NCI-H1930 (cell line): ENCODE measurements around the gene IL1R2.

ENCODE experiments used
- DNase-seq, 2 experiments: peaks; one replicate each; lab custom pipeline; 2025; lab: John Stamatoyannopoulos, UW

Gene IL1R2, protein sequence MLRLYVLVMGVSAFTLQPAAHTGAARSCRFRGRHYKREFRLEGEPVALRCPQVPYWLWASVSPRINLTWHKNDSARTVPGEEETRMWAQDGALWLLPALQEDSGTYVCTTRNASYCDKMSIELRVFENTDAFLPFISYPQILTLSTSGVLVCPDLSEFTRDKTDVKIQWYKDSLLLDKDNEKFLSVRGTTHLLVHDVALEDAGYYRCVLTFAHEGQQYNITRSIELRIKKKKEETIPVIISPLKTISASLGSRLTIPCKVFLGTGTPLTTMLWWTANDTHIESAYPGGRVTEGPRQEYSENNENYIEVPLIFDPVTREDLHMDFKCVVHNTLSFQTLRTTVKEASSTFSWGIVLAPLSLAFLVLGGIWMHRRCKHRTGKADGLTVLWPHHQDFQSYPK

DNA sequence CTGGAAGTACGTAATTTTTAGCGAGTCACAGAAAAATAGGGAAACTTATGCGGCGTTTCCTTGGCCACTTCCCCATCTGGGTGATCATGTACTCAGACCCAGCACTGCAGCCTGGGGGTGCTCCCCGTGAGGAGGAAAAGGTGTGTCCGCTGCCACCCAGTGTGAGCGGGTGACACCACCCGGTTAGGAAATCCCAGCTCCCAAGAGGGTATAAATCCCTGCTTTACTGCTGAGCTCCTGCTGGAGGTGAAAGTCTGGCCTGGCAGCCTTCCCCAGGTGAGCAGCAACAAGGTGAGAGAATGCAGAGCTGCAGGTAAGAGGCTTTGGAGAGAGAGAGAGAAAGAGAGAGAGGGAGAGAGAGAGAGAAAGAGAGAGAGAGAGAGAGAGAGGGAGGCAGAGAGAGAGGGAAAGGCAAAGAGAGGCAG lies at the start of gene IL1R2:
Gene IL1R2, plus strand, starts transcription at position 240 of the 425 bp plus-strand sequence. CDS start 16,616 bp downstream, outside the sequence.
- DNase-seq: no peak

DNA sequence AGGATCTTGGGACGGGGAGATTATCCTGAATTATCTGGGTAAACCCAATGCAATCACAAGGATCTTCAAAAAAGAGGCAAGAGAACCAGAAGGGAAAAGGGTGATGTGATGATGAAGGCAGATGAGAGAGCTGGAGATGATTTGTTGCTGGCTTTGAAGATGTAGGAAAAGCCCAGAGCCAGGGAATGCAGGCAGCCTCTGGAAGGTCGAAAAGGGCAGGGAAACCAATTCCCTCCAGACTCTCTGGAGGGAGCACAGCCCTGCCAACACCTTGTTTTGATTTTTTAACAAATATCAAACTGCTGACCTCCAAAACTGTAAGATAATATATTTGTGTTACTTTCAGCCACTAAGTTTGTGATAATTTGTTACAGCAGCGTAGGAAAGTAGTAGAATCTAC lies 48.9 kb upstream of the IL1R2 start:
- DNase-seq: no peak

GRCh38 chr2:101946372-101947039 lies 45.3 kb upstream of the IL1R2 start:
- no peak for DNase-seq

GRCh38 chr2:101947374-101947773 lies 44.4 kb upstream of the IL1R2 start:
- DNase-seq: no peak

- DNase-seq: no peak
Measured at GRCh38 chr2:101948625-101949155, 43.1 kb upstream of the IL1R2 start.

DNA sequence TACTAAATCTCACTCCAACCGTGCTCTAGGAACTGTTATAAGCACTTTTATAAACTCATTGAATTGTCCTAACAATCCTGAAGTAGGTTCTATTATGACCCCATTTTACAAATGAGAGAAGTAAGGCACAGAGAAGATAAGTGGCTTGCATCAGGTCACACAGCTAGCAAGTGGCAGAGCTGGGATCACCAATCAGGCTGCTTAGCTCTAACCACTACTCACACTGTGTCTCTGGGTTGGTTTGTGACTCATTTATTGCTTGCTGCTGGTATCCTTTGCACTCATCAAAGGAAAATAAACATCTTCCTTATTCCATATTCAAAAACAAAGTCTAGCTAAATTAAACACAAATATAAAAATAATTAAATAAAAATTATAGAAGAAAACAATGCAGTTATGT lies 42.5 kb upstream of the IL1R2 start:
- DNase-seq: no peak

GRCh38 chr2:101951296-101951695 lies 40.5 kb upstream of the IL1R2 start:
- no peak for DNase-seq

GRCh38 chr2:101952551-101952950 lies 39.2 kb upstream of the IL1R2 start:
- no peak for DNase-seq

DNA sequence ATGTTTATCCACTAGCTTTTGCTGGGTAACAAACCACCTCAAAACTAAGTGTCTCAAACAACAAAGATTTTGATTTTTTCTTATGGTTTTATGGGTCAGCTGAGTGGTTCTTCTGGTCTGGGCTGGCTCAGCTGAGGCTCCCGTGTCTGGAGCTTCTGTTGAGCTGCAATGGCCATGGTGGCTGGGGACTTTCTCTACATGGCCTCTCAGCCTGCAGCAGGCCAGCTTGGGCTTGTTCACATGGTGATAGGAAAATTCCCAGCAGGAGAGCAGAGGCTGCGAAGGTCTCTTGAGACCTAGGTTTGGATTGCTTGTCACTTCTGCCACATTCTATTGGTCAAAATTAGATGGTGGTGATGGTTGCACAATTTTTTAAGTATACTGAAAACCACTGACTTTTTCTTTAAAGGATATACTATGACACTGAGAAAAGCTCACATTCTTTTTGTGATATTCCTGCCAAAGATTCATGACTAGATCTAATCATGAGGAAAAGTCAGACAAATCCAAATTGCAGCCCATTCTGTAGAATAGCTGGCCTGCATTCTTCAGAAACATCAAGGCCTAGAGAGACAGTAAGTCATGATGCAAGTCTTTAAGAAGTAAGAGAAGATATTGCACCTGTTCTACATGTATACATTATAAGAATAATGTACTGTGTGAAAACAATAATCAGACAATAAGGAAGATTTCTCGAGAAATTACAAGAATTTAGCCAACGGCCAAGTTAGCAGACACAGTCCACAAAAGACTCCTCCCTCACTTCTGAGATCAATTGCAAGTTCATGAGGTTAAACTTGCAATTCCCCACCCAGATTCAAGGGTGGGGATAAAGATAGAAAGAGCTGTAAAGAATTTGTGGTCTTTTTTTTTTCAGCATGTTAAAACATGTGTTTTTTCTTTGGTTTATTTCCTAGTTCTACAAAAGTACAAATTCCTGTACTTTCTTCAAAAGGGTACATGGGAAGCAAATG lies 35.0 kb upstream of the IL1R2 start:
- no peak for DNase-seq

DNA sequence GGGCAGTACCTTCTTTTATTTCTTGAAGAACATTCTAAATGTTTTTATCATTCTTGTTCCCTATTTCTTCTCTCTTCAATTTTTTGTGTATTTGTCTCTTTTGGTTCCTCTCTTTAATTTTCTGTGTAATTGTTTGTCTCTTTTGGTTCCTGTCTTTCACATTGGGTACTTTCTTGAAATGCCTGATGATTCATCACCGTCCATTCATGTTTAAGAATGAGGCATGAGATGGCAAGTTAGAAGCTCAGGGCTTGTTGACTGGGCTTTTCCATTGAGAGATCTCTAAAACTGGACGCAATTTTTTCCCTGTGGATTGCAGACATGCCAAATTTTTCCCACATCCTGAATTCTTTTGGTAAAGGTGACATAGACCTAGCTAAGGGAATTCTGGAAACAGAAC lies 33.7 kb upstream of the IL1R2 start:
- no peak for DNase-seq

DNA sequence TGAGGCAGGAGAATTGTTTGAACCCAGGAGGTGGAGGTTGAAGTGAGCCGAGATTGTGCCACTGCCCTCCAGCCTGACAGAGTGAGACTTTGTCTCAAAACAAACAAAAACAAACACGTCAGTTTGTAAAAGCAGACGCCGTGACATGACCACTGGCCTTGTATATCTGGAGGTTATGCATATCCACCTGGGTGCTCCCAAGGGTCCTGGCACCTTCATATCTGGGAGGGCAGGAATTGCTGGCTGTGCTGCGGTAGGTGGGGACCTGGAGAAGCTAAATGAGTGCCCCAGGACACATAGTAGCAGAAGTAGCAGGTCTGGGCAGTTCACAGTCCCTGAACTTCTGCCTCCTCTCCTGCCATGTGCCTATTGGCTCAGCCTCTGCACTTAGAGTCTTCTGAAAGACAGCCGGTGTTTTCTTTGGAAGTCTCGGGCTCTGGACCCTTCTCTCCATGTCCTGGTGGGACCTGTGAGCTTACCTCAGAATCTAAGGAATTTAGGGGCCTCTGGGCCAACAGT lies 30.9 kb upstream of the IL1R2 start:
- no peak for DNase-seq

DNA sequence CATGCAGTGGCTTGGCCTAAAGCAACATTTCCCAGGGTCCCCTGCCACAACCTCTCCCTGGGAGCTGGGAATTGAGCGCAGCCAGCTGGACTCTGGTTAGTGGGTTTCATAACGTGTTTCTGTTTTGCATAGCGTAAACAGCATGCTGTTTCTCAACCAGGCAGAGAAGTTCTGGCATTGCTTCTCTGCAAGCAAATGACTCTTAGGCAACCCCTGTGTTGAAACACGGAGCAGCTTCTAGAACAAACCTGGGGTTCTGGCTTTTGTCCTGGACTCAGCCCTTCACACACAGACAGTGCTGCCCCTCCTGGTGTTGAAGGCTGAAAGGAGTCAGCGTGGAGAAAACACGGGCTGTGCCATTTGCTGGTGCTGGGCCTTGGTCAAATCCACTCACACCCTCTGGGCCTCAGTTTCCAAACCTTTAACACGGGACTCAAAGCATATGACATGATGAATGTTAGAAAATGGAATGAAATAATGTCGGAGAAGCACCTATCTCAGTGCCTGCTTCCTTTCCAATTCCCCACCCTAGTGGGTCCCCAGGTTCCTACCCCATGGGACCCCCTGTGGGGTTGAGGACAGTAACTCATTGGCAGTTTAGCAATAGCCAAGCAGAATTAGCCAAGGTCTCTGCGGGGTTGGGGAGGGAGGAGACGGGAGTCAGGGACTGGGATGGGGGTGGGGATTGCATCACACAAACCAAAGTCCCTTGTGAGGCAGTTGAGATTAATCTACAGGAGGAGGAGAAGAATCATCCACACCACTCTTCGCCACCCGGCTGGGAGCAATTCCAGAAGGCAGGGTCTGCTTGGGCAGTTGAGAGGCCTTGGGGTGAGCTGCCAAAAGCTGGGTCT lies 30.2 kb upstream of the IL1R2 start:
- DNase-seq: no peak

DNA sequence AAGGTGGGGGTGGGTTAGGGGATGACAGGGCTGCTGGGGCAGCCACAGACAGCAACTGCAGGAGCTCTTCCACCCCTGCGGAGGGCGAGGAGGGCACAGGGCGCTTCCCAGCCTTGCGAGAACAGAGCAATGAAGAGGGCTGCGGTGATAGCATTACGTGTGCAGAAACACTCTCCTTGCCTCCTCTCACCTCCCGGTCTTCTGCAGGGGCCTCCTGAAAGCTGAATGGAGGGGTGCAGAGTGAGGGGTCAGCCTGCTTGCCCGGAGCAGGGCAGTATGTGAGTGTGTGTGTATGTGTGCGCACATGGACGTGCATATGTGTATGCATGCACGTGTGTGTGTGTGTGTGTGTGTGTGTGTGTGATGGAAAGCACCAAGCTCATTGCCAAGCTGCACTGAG lies 29.5 kb upstream of the IL1R2 start:
- DNase-seq: no peak

DNA sequence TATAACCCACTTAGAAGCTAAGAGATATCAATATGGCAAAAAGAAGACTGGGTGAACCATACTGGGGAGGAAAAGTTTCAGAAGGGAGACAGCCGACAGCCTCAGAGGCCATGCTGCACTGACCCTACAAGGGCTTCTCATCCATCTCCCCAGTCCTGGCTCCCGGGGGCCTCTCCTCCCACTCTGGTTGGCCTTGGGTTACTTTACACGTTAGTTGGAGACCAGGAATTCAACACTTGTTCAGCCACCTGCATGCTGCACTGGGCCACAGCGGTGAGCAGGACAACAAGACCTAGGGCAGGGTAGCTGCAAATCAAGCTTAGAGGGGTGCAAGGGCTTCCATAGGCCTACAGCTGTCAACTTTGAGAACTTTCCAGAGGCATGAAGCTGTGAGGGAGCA lies 28.6 kb upstream of the IL1R2 start:
- no peak for DNase-seq

DNA sequence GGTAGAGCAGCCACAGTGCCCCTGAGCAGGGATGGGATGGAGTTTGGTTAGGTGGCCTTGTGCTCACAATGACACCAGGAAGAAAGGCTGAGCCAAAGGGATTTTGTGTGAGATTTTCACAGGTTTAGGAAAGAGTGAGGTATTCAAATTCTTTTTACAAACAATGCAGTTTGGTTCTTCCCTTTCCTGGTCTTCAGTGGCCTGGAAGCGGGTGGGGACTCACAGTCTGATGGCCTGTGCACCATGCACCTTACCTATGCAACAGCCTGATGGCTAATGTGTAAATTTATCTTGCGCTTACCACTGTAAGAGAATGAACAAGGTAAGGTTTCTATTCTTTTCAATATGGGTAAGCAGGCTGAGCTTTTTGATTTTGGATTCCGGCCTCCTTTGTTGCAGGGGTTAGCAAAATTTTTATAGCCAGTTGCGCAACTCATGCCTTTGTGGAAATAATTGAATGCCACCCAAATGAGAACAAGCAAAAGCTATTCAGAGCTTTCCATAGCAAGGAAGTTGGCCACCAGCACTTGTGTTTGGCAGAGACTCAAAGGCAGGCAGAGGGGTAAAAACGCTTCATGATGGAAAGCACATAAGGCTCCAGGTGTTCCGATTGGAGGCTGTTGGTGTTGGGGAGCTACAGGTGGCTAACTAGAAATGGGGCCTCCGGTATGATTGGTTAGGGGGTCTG lies 23.8 kb upstream of the IL1R2 start:
- no peak for DNase-seq

- DNase-seq: no peak
Measured at GRCh38 chr2:101969723-101970122, 22.0 kb upstream of the IL1R2 start.

DNA sequence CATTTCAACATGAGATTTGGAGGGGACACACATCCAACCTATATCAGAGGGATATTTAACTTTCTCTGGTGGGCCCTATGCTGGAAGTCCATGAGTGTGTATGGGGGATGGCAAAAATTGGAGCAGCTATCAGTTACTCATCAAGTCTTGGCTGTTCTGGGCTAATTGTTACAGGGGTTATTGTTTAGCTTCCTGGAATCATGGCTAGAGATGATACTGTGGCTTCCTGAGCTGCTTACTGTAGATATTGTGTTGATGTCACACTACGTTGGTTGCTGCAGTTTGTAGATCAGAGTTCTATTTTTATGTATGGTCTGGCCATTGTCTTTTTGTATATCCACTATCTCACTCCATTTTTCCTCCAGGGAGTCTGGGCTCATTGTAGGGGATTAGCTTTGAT lies 20.9 kb upstream of the IL1R2 start:
- DNase-seq: no peak

DNA sequence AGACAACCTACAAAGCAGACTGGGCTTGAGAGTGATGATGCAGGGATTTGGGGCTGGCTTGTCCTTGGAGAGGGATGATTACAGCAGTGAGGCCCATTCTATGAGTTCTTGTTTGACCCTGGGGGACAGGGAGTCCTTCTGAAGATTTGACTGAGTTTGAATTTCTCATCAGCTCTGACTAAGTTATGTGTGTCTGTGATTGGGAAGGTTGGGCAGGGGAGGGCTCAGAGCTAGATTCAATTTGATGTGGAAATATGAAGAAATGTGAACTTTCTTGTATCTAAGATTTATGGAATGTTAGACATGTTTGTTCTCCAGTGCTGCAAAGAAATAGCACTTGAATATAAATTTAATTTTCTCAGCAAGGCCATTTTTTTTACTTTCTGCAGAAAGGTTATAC lies 19.9 kb upstream of the IL1R2 start:
- DNase-seq: no peak

- no peak for DNase-seq
Measured at GRCh38 chr2:101972621-101973434, 18.9 kb upstream of the IL1R2 start.
